SK-N-SH treated with all-trans-retinoic acid at 6 μM for 48 hours (cell line): ENCODE data around the gene FTO.

ENCODE experiments used
- ATAC-seq: fragments of 200-7000 bp; cut with Tn5 transposase; 3 replicates; pipeline ENCODE4 v1.9.1; 2020; ENCODE audit warnings: mild to moderate bottlenecking, moderate library complexity
- ARNTL ChIP-seq: fragments of 450-650 bp; formaldehyde crosslinking; IDR thresholded peaks from 2 replicates; pipeline ENCODE4 v1.5.0; 2020; ENCODE audit warnings: low read depth, mild to moderate bottlenecking, moderate library complexity, borderline replicate concordance
- BACH2 ChIP-seq: fragments of 250-450 bp; sonication (Bioruptor Pico); IDR thresholded peaks from 2 replicates; pipeline ENCODE4 v1.9.0; 2021; ENCODE audit warnings: mild to moderate bottlenecking, borderline replicate concordance
- CREB5 ChIP-seq: fragments of 250-450 bp; sonication (Bioruptor Pico); IDR thresholded peaks from 2 replicates; pipeline ENCODE4 v1.5.1; 2020; ENCODE audit warnings: low read depth, mild to moderate bottlenecking, moderate library complexity
- CSDC2 ChIP-seq: fragments of 250-450 bp; sonication (Bioruptor Pico); IDR thresholded peaks from 2 replicates; pipeline ENCODE4 v1.5.0; 2020; ENCODE audit warnings: mild to moderate bottlenecking, moderate library complexity
- CSRNP3 ChIP-seq: fragments of 250-450 bp; sonication (Bioruptor Pico); IDR thresholded peaks from 2 replicates; pipeline ENCODE4 v1.5.1; 2021; ENCODE audit warnings: mild to moderate bottlenecking, moderate library complexity
- ESRRG ChIP-seq: fragments of 250-450 bp; sonication (Bioruptor Pico); IDR thresholded peaks from 2 replicates; pipeline ENCODE4 v1.6.1; 2021; ENCODE audit warnings: mild to moderate bottlenecking
- GLIS3 ChIP-seq: fragments of 250-450 bp; sonication (Bioruptor Pico); IDR thresholded peaks from 2 replicates; pipeline ENCODE4 v1.5.0; 2020; ENCODE audit warnings: mild to moderate bottlenecking, moderate library complexity
- ISL1 ChIP-seq: fragments of 250-450 bp; sonication (Bioruptor Pico); IDR thresholded peaks from 2 replicates; pipeline ENCODE4 v2.1.2; 2022; ENCODE audit warnings: mild to moderate bottlenecking, moderate library complexity
- OSR1 ChIP-seq: fragments of 250-450 bp; sonication (Bioruptor Pico); IDR thresholded peaks from 2 replicates; pipeline ENCODE4 v1.8.0; 2022; ENCODE audit warnings: moderate library complexity, mild to moderate bottlenecking, inconsistent platforms
- PATZ1 ChIP-seq: fragments of 250-450 bp; sonication (Bioruptor Pico); IDR thresholded peaks from 2 replicates; pipeline ENCODE4 v1.8.0; 2020; ENCODE audit warnings: mild to moderate bottlenecking, moderate library complexity, borderline replicate concordance
- POU6F1 ChIP-seq: fragments of 250-450 bp; sonication (Bioruptor Pico); IDR thresholded peaks from 2 replicates; pipeline ENCODE4 v1.8.0; 2021; ENCODE audit warnings: low read depth, mild to moderate bottlenecking, moderate library complexity, borderline replicate concordance
- PPARA ChIP-seq: fragments of 250-450 bp; sonication (Bioruptor Pico); IDR thresholded peaks from 2 replicates; pipeline ENCODE4 v1.5.0; 2020; ENCODE audit warnings: mild to moderate bottlenecking, borderline replicate concordance
- TCF4 ChIP-seq: fragments of 250-450 bp; sonication (Bioruptor Pico); IDR thresholded peaks from 2 replicates; pipeline ENCODE4 v1.8.0; 2021; ENCODE audit warnings: mild to moderate bottlenecking, moderate library complexity, borderline replicate concordance
- TOX ChIP-seq: fragments of 250-450 bp; sonication (Bioruptor Pico); IDR thresholded peaks from 2 replicates; pipeline ENCODE4 v1.8.0; 2021; ENCODE audit warnings: mild to moderate bottlenecking, moderate library complexity, borderline replicate concordance
- TSHZ2 ChIP-seq: fragments of 250-450 bp; sonication (Bioruptor Pico); IDR thresholded peaks from 2 replicates; pipeline ENCODE4 v1.5.0; 2020; ENCODE audit warnings: mild to moderate bottlenecking, moderate library complexity
- ZC3H10 ChIP-seq: fragments of 250-450 bp; sonication (Bioruptor Pico); IDR thresholded peaks from 2 replicates; pipeline ENCODE4 v1.5.1; 2021; ENCODE audit warnings: mild to moderate bottlenecking, moderate library complexity
- ZFP3 ChIP-seq: fragments of 250-450 bp; sonication (Bioruptor Pico); IDR thresholded peaks from 2 replicates; pipeline ENCODE4 v1.5.0; 2020; ENCODE audit warnings: mild to moderate bottlenecking, moderate library complexity
- ZFP30 ChIP-seq: fragments of 450-650 bp; formaldehyde crosslinking; IDR thresholded peaks from 2 replicates; pipeline ENCODE4 v1.5.0; 2022; ENCODE audit warnings: mild to moderate bottlenecking, moderate library complexity
- ZNF565 ChIP-seq: fragments of 450-650 bp; formaldehyde crosslinking; conservative IDR thresholded peaks from 2 replicates; pipeline ENCODE4 v1.5.0; 2020; ENCODE audit warnings: low read depth, mild to moderate bottlenecking, moderate library complexity
- ZNF70 ChIP-seq: fragments of 450-650 bp; formaldehyde crosslinking; IDR thresholded peaks from 2 replicates; pipeline ENCODE4 v1.5.0; 2020; ENCODE audit warnings: mild to moderate bottlenecking, moderate library complexity
- ZNF8 ChIP-seq: fragments of 450-650 bp; formaldehyde crosslinking; IDR thresholded peaks from 2 replicates; pipeline ENCODE4 v1.5.0; 2020; ENCODE audit warnings: mild to moderate bottlenecking, moderate library complexity

Gene FTO

GRCh38 chr16:54175552-54176375, 471.8 kb downstream of the FTO start:
- TF ChIP-seq ISL1 (CRISPR knock-in tag) (no peak), PATZ1 (CRISPR knock-in tag) (no peak), BACH2 (CRISPR knock-in tag) (no peak), POU6F1 (no peak), OSR1 (CRISPR knock-in tag) (no peak), ZFP30 (CRISPR knock-in tag) (no peak), ZNF8 (CRISPR knock-in tag) (no peak), TSHZ2 (CRISPR knock-in tag) (no peak), TCF4 (CRISPR knock-in tag) (no peak), CSDC2 (CRISPR knock-in tag) (no peak), TOX (CRISPR knock-in tag) (no peak)
- TF ChIP-seq, all 23 proteins: peak for 0
- ATAC-seq: no peak

GRCh38 chr16:54176376-54176901, 472.5 kb downstream of the FTO start:
- no peak for ATAC-seq
- TF ChIP-seq ZC3H10 (CRISPR knock-in tag) (no peak), POU6F1 (no peak), PATZ1 (CRISPR knock-in tag) (no peak), PPARA (CRISPR knock-in tag) (no peak), TOX (CRISPR knock-in tag) (no peak), CREB5 (CRISPR knock-in tag) (no peak), TSHZ2 (CRISPR knock-in tag) (no peak), CSDC2 (CRISPR knock-in tag) (no peak), BACH2 (CRISPR knock-in tag) (no peak), ARNTL (CRISPR knock-in tag) (no peak), TCF4 (CRISPR knock-in tag) (no peak), ZFP3 (CRISPR knock-in tag) (no peak), ZNF565 (CRISPR knock-in tag) (no peak), GLIS3 (CRISPR knock-in tag) (no peak), ISL1 (CRISPR knock-in tag) (no peak), CSRNP3 (no peak), ESRRG (CRISPR knock-in tag) (no peak), ZFP30 (CRISPR knock-in tag) (no peak), ZNF70 (CRISPR knock-in tag) (no peak)
- TF ChIP-seq, all 23 proteins: peak for 0
